GOT3 (cell line): ENCODE results near the gene TBX1.
"Not testable (repeated sequence)": the region's sequence is repeated elsewhere in the genome, so short reads cannot be mapped to it uniquely, and the experiment has no call there.

ENCODE experiments used
- DNase-seq: peaks from one replicate; lab custom pipeline; 2025; ENCODE audit warnings: mixed read lengths; lab: John Stamatoyannopoulos, UW

The TBX1 gene

DNA sequence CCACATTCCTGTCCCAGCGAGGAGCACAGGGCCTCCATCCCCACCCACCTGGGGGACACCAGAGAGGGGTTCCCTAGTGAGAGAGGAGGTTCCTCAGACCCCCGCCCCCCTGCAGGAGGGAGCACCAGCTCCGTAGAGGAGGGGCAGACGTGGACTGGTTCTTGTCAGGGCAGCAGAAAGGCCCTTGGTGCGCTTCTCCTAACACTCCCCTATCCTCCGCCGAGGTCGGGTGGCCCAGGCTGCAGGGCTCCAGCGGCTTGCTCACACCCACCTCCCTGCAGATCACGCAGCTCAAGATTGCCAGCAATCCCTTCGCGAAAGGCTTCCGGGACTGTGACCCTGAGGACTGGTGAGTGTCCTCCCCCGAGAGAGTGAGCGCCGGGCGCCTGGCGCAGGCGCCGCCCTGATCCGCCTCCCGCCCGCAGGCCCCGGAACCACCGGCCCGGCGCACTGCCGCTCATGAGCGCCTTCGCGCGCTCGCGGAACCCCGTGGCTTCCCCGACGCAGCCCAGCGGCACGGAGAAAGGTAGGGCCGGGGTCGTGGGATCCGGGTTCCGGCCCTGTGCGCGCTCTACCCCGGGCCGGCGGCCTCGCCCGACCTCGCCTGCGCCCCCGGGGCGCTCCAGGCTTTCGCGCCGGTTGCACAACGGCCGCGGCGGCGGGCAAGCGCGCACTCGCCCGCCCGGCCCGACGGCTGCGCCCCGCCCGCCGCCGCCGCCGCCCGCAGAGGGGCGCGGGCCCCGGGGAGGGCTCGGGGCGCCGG is 5.1 kb downstream of the TBX1 start:
- DNase-seq = no peak

DNA sequence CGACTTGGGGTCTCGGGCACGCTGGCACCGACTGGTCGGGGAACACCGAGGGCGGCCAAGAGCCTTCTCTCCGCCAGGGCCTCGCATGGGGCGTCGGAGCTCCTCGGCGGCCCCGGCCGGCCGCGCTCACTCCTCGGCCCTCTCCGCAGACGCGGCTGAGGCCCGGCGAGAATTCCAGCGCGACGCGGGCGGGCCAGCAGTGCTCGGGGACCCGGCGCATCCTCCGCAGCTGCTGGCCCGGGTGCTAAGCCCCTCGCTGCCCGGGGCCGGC is 5.6 kb downstream of the TBX1 start:
- no peak for DNase-seq

DNA sequence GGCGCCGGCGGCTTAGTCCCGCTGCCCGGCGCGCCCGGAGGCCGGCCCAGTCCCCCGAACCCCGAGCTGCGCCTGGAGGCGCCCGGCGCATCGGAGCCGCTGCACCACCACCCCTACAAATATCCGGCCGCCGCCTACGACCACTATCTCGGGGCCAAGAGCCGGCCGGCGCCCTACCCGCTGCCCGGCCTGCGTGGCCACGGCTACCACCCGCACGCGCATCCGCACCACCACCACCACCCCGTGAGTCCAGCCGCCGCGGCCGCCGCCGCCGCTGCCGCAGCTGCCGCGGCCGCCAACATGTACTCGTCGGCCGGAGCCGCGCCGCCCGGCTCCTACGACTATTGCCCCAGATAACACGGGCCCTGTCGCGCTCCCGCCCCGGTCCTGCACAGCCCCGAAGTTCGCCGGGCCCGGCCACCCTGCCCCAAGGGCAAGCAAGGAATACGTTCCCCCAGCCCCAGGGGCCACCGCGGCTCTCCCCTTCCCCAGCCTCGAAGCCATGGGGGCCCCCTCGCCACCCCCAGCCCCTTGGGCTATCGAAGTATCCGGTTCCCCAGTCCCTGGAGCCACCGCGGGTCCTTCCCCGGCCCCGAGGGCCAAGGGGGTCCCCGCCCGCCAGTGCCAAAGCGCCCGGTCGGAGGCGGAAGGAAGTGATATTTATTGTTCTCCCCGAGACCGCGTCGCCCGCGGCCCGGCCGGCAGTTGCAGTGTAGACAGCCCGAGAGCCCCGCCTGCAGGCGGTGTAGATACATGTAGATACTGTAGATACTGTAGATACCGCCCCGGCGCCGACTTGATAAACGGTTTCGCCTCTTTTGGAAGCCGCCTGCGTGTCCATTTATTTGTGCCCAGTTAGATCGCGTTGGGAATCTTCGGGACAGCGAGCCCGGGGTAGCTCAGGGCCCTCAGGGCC is 6.2 kb downstream of the TBX1 start:
- DNase-seq = no peak

DNA sequence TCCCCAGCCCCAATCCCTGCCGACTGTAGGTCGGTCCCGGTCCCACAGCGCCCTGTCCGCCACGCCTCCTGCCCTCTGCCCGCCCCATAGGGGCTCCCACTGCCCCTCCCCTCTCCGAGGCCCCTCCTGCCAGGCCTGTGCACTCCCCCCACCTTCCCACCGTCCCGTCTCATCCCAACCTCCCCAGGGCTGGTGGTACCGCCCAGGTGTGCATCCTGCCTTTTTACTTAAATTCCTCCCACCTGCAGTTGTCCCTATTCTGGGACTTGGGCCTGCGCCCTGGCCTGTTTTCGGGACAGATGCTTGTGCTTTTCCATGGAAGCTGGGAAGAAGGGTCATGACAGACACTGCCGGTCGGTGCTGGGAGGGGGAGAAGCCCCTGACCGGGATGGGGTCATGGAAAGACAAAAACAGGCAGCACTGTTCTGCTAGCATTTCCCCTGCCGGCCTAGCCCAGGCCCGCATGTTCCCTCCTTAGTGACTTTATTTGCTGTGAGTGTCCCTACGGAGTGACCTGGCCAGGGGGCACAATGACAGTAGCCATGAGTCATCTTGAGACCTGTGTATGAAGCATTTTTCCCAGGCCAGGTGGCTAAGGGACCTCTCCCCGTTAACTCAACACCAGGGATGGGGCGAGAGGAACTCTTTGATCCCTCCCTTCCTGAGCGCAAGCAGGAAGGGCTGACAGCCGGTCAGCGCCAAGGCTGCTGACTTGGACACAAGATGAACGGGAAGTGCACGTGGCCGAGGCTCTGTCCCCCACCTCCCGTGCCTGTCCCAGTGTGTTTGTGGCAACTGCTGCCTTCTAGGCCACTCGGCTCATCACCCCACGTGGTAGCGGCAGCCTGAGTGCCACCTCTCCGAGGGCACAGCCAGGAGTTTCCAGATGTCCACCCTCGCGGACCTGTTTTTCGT is 7.1 kb downstream of the TBX1 start:
- DNase-seq = no peak

DNA sequence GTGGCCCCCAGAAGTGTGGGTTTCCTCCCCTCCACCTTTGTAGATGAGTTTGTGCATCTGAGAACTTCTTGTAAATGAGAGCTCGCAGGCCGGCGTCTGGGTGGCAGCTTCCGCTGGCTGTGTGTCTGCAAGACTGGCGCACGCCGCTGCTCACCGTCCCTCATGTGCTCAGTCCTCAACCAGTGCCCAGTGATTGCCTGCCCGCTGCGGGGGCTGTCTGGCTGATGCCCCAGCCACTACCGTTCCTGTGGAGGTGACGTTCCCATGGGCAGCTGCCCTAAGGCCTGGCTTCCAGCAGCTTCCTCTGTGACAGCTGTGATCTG is 8.8 kb downstream of the TBX1 start:
- DNase-seq = no peak

DNA sequence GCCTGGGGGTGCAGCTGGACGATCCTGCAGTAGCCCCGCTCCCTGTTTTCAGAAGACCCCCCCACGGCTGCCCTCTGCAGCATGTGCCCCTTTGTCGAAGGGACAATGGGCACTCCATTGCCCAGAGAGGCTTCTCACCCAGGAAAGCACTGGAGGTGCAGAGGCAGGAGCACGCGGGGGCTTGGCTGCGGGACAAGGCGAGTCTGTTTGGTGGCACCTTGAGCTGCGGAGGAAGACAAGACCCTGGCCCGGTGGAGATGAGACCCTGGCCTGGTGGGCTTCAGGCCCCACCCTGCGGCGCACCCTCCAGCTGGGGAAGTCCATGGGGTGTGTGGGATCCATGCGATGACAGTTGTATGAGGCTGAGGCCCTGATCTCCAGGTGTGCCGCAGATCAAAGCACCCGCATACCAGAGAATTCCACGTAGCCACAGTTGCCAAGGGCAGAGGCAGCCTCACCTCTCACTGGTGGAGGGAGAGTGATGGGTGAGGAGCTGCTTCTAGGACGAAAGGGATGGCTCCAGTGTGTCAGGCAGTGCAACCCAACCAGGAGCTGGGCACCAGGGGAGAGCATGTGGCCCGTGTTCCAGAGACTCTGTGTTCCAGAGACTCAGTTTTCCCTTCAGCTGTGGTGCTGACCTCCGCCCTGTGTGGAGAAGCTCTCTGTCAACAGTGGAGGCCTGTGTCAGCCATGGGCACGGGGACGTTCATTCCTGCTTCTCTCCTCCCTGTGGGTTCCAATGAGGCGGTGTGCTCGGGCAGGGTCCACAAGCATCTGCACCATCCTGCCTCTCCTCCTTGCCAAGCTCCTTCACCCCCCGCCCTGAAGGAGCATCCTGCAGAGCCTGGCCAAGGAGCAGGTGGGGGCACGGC is 10.0 kb downstream of the TBX1 start:
- no peak for DNase-seq

DNA sequence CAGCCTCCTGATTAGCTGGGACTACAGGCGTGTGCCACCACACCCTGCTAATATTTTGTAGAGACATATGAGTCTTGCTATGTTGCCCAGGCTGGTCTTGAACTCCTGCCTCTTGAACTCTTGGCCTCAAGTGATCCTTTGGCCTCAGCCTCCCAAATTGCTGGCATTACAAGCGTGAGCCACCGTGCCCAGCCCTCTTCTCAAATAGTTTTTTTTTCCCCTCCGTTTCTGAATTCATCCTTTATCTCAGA is 11.8 kb downstream of the TBX1 start:
- no peak for DNase-seq

DNA sequence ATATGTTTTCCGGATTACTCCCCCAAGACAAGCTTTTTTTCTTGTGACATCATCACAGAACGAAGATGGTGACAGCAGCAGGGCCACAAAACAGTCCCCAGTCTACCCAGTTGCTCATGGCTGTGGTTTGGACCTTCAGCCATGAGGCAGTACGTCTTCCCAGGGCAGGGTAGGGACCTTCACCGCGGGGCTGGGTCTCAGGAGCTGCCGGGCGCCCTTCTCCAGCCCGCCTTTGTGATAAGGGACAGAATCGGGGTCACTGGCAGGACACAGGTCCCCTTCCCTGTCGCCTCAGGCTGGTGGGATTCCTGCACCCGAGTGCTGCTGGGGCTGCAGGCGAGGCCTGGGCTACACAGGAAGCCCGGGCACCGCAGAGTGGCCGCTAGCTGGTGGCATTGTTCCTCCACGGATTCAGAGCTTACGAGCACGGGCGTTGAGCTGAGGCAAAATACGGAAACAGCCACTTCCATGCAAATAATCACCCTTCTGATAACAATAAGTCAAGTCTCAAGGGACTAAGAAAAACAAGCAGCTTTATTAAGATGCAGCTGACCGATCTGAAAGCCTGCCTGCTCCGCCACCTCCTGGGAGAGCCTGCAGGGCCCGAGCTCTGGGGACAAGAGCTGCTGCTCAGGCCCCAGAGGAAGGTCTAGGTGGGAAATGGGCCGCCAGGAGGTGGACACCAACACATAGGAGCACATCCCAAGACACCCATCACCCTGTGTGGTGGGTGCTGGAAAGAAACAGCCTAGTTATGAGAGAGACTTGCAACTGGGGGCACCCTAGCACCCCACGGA is 12.3 kb downstream of the TBX1 start:
- DNase-seq = no peak

DNA sequence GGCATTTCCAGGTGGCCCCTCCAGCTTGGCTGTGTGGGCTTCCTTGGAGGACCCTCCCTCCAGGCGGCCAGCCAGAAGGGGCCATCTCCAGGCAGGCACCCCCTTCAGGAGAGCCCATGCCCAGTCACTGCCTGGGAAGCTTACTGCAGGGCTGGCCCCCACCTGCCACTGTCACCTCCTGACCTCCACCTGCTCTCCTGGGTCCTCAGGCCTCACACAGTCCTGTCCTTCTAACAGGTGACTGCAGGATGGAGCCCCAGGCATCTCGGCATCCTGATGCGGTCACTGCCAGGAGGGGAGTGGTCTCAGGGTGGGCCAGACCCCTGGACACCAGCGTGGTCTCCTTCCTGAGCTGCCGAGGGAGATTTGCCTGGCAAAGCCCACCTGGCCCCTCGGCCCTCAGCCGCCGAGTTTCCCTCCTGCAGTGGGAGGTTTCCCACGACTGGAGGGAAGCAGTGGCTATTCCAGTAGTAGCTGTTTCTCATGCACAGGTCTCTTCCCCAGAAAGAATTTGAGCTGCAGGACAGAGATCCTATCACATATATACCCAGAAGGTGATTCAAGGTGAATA is 13.0 kb downstream of the TBX1 start:
- DNase-seq = no peak

DNA sequence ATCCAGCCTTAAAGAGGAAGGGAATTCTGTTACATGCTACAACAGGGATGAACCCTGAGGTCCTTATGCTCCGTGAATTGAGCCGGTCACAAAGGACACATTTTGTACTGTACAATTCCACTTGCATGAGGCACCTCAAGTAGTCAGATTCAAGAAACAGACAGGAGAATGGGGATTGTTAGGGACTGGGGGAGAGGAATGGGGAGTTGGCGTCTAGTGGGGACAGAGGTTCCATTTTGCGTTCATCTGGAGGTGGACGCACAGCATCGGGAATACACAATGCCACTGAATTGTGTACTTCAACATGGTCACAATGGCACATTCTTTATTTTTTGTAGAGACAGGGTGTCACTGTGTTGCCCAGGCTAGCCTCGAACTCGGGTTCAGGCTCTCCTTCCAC is 14.1 kb downstream of the TBX1 start:
- no peak for DNase-seq

DNA sequence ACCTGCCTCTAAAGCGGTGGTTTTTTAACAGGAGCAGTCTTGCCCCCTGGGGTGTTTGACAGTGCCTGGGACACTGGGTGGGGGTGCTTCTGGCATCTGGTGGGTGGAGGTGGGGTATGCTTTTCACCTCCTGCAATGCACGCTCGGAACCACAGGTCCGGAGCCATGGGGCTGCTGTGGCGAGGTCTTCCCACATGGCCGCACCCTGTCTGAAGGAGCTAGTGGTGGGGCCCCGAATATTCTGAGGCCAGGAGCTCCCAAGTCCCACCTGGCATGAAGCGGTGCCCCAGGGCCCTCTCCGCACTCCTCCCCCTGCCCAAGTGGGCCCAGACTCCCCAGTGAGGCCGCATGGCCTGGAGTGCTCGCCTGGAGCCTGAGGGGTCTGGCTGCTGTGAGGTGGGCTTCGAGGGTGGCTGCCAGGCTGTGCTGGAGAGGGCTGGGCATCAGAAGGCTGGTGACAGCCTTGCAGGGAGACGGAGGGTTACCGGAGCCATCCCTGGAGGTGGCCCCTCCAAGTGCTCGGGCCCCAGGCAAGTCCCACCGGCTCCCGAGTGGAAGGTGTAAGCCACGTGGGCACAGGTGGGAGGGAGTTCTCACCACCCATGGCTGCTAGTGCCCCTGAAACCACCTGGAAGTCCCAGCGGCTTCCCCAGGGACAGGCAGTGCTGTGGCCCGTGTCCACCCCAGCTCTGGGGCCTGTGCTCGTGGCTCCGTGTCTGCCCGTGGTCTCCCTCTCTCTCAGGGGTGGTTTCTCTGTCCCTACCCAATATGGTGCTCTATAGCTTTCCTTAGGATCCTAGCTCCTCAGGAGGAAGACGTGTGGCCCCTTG is 15.1 kb downstream of the TBX1 start:
- no peak for DNase-seq

DNA sequence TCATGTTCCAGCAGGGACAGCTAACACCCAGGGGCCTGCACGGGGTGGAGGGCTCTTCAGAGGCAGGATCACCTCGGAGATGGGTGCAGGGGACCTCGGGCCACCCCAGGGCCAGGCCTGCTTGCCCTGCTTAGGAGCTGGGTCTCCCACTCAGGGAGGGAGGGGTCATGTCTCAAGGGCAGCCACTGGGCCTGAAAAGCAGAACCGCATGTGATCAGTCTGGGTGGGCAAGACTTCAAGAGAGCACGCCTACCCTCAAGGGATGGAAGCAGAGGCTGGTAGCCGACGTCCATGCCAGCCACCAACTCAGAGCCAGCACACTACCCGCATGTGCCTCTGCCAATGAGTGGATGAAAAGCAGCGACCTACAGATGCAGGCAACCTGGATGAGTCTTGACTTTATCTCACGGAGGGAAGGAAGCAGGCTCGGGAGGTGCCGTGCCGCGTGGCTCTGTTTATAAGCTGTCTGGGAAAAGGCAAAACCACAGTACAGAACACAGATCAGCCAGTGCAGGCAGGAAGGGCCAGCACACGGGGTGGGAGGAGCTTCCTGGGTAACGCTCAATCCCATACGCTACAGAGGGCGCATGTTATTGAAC is 16.0 kb downstream of the TBX1 start:
- no peak for DNase-seq

DNA sequence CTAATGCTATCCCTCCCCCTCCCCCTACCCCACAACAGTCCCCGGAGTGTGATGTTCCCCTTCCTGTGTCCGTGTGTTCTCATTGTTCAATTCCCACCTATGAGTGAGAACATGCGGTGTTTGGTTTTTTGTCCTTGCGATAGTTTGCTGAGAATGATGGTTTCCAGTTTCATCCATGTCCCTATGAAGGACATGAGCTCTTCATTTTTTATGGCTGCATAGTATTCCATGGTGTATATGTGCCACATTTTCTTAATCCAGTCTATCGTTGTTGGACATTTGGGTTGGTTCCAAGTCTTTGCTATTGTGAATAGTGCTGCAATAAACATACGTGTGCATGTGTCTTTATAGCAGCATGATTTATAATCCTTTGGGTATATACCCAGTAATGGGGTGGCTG is 16.6 kb downstream of the TBX1 start:
- not testable (repeated sequence) for DNase-seq

DNA sequence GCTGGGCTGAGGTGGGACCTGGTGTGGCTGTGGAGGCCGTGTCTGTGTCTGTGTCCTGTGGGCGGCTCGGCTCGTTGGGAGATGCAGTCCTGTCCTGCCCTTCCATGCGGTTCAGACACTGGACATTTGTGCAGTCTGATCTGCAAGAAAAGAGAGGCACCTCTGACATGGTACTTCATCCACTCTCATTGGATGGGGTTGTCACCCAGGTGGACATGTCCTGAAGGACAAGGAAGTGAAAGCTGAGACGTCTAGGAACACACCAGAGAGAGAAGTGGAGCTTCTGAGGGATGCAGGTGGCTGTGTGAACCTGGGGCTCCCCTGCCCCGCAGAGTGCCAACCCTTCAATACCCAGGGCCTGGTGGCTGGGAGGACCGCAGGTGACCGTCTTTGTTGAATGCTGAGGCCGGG is 18.4 kb downstream of the TBX1 start:
- DNase-seq = no peak

DNA sequence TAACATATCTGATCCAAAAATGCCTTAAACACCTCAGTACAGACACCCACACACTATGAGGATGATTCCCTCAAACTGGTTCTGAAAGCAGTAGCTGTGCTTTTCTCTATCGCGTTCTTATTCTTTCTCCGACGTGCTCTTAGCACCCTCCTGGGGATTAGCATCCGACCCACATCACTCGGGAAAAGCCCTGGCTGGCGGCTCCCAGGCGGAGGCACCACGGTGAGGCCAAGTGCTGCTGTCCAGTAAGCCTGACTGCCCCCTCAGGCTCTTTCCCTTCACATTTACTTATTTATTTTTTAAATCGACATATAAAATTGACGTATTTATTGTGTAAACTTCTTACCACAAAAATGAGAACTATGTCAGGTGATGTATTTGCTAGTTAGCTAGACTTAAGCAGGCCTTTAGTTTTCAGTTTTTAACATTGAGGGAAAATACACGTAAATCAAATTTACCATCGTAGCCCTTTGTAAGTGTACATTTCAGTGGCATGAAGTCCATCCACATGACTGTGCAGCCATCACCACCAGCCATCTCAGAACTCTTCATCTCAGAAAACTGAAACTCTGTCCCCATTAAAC is 19.2 kb downstream of the TBX1 start:
- DNase-seq = no peak

DNA sequence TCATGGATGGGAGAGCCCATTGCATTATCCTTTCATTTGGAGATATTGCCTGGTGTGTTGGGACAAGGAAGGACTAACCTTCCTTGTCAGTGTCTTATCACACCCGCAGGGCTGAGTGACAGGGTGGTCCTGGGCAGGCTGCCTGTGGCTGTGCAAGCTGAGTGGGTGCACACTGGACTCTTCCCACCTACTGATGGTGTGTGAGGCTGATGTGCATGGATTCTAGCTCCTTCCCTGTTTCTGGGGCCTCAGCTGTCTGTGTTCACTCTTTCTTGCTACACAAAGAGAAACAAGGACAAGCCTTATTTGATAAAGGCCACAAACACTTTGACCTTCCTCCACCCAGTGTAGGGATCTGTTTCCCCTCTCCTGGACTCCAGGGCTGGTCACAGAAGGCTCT is 22.0 kb downstream of the TBX1 start:
- DNase-seq = no peak

DNA sequence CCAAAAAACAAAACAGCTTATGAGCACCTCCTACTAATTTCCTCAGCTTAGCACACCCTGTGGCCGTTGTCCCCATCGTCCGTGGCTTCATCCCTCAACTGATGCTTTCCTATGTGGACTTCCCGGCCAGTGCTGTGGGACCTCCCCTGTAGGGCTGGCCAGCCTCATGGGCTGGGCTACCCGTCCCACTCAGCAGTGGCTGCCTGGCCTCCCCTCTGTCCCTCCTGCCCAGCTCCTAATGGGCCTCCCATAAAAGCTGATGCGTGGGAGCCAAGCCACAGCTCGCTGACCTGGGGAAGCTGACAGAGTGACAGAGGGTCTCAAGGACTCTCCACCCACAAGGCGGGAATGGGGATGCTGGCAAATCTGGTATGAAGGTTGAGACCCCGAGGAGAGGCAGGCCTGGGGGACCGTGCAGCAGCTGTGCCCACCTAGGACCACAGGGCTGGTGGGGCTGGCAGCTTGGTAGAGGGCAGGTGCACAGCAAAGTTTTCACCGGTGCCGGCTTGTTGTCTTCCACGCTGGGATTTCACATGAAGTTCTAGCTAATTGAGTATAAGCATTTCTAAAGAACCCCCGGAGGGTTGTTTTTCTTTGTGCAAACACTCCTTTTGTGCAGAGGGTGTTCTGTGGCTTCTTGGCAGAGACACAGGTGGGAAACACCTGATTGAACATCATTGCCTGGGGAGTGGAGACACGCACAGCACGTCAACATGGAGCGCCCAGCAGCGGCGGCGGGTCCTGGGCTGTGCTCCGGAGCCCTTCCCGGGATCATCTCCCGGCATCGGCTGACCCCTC is 23.2 kb downstream of the TBX1 start:
- no peak for DNase-seq
